GM12891 (cell line): ENCODE results near the gene GIT1.

Experiments used
- PAX5 ChIP-seq: IDR thresholded peaks from 2 replicates; pipeline ENCODE4 v1.6.1; 2011; ENCODE audit warnings: low read length, moderate library complexity, mild to moderate bottlenecking; ENCODE audit not compliant: insufficient read depth, severe bottlenecking
- POLR2A ChIP-seq: IDR thresholded peaks from 2 replicates; pipeline ENCODE4 v1.6.1; 2011; ENCODE audit warnings: low read depth, low read length, control low read depth
- POLR2AphosphoS5 ChIP-seq: IDR thresholded peaks from 2 replicates; pipeline ENCODE4 v1.6.1; 2011; ENCODE audit warnings: low read depth, low read length, control low read depth
- POU2F2 ChIP-seq: IDR thresholded peaks from 2 replicates; pipeline ENCODE4 v1.6.1; 2011; ENCODE audit warnings: low read depth, mild to moderate bottlenecking, control low read depth, low read length, moderate library complexity
- SPI1 ChIP-seq: IDR thresholded peaks from 2 replicates; pipeline ENCODE4 v1.6.1; 2011; ENCODE audit warnings: low read depth, low read length, control low read depth
- TAF1 ChIP-seq: IDR thresholded peaks from 2 replicates; pipeline ENCODE4 v1.6.1; 2011; ENCODE audit warnings: low read depth, low read length, control low read depth

DNA sequence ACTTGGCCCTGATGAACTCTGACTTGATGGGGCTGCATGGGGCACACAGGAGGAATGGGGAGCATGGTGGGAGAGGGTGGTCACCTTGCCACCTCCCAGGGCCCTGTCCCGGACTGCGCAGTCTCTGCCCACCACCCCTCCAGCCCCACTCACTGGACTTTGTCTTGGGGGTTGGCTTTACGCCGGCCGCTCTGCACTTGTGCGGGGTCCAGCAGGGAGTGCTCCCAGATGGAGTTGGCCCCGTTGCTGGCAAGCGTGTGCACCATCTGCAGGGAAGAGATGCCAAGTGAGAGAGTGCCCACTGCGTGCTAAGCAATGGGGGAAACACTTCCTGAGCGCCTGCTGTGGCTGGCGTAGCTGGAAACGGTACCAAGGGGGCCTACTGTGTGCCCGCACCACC is 6.7 kb downstream of the GIT1 start:
- TF ChIP-seq POLR2AphosphoS5 (no peak), POLR2A (no peak), TAF1 (no peak), POU2F2 (no peak), SPI1 (no peak), PAX5 (no peak)
